Measurements from ENCODE around the gene NUAK2. TPM values are rescaled to one million over a fixed set of nuclear protein-coding genes. Genes with fewer than 3 reads are reported as not detected.
"Not testable (repeated sequence)": the region's sequence is repeated elsewhere in the genome, so short reads cannot be mapped to it uniquely, and the experiment has no call there.

NUAK2 gene
- total RNA-seq, 6 experiments from 2014 or later = 0.88 to 5.1 (median 2.1) TPM

- intact Hi-C loops (cut with DNase I) = no loop called here
- TF ChIP-seq CTCF (IDR thresholded peaks at IDR 0.05) (no peak), POLR2A (IDR thresholded peaks at IDR 0.05) (no peak)
- Histone ChIP-seq H3K4me1 (no peaks in the 10 kb centered on the region), H3K27me3 (peaks cover 0 to 17% of the 10 kb centered on the region in 2 donors), H3K4me3 (no peak overlapping the region), H3K27ac (no peak overlapping the region), H3K9me3 (no peaks in the 10 kb centered on the region), H3K36me3 (no peaks in the 10 kb centered on the region)
- WGBS (ENCODE audit: insufficient coverage, low coverage, low lambda C conversion rate, missing lambda C conversion rate) = 31% methylated on average over 8 of the region's 8 CpGs
- ATAC-seq (peak; percentile 55 to 79 (median 64)), DNase-seq (no peak)
Observed at GRCh38 chr1:205365945-205366463, 44.5 kb upstream of the NUAK2 start.

- DNase-seq; intact Hi-C loops (cut with DNase I): not testable (repeated sequence)
Observed at GRCh38 chr1:205365086-205365485, 43.5 kb upstream of the NUAK2 start.

GRCh38 chr1:205360891-205361290 is 39.3 kb upstream of the NUAK2 start:
- 74% methylated on average over 4 of the region's 4 CpGs for WGBS (ENCODE audit: insufficient coverage, low coverage, low lambda C conversion rate, missing lambda C conversion rate)
- Histone ChIP-seq H3K4me3 (no peak overlapping the region), H3K27me3 (peaks cover 0 to 2% of the 10 kb centered on the region in 2 donors), H3K27ac (no peak overlapping the region), H3K4me1 (no peaks in the 10 kb centered on the region), H3K36me3 (no peaks in the 10 kb centered on the region), H3K9me3 (no peaks in the 10 kb centered on the region)
- ATAC-seq (peak; percentile 36 to 72 (median 50)), DNase-seq (no peak)
- intact Hi-C loops (cut with DNase I) = no loop called here
- no peak for TF ChIP-seq CTCF (IDR thresholded peaks at IDR 0.05)
- no peak for TF ChIP-seq POLR2A (IDR thresholded peaks at IDR 0.05)

More at GRCh38 chr1:205365086-205365485, 43.5 kb upstream of the NUAK2 start:
- H3K36me3 ChIP-seq, H3K27ac ChIP-seq, H3K4me3 ChIP-seq, ATAC-seq, H3K4me1 ChIP-seq, H3K9me3 ChIP-seq: not testable (repeated sequence)
- H3K27me3 ChIP-seq = peaks cover 0 to 17% of the 10 kb centered on the region in 2 donors
- 83% methylated on average over 8 of the region's 8 CpGs for WGBS (ENCODE audit: insufficient coverage, low coverage, low lambda C conversion rate, missing lambda C conversion rate)

- Histone ChIP-seq H3K36me3 (no peaks in the 10 kb centered on the region), H3K4me1 (no peaks in the 10 kb centered on the region), H3K4me3 (no peak overlapping the region), H3K27me3 (no peaks in the 10 kb centered on the region), H3K27ac (no peak overlapping the region), H3K9me3 (no peaks in the 10 kb centered on the region)
- 28% methylated on average over 6 of the region's 11 CpGs for WGBS (ENCODE audit: insufficient coverage, low coverage, low lambda C conversion rate, missing lambda C conversion rate)
- DNase-seq (no peak), ATAC-seq (no peak)
- TF ChIP-seq CTCF (IDR thresholded peaks at IDR 0.05) = no peak
- TF ChIP-seq POLR2A (IDR thresholded peaks at IDR 0.05) = no peak
- intact Hi-C loops (cut with DNase I) = loop anchor here in 1 of 2 donors (10.0 kb wide), 1 partner anchor 125 kb away; no protein-coding TSS in a partner anchor
Observed at GRCh38 chr1:205359771-205360565, 38.4 kb upstream of the NUAK2 start.

GRCh38 chr1:205358579-205358978 is 37.0 kb upstream of the NUAK2 start:
- no peak for ATAC-seq
- TF ChIP-seq CTCF (IDR thresholded peaks at IDR 0.05) (no peak), POLR2A (IDR thresholded peaks at IDR 0.05) (no peak)
- H3K4me1 ChIP-seq = no peaks in the 10 kb centered on the region
- H3K9me3 ChIP-seq = no peaks in the 10 kb centered on the region
- H3K27ac ChIP-seq = no peak overlapping the region
- H3K27me3 ChIP-seq = no peaks in the 10 kb centered on the region
- no peak overlapping the region for H3K4me3 ChIP-seq
- intact Hi-C loops (cut with DNase I) = loop anchor here in 1 of 2 donors (10.0 kb wide), 1 partner anchor 126 kb away; no protein-coding TSS in a partner anchor
- no peak for DNase-seq
- H3K36me3 ChIP-seq = no peaks in the 10 kb centered on the region
